ENCODE data around the gene PRDM16. TPM values are rescaled to one million over a fixed set of nuclear protein-coding genes. Genes with fewer than 3 reads are reported as not detected.

The PRDM16 gene
- total and polyA plus RNA-seq, 2 of the 13 experiments (the other 11 are each of a cell fraction or from before 2014, with no cell fraction given): 0.15 to 0.81 TPM

- TF ChIP-seq SMARCC2 (IDR thresholded peaks at IDR 0.05) (no peak), SCMH1 (CRISPR knock-in tag; IDR thresholded peaks at IDR 0.05; ENCODE audit: borderline replicate concordance) (no peak), NFIC (IDR thresholded peaks at IDR 0.05; ENCODE audit: low read length) (no peak), FLYWCH1 (CRISPR knock-in tag; IDR thresholded peaks at IDR 0.05) (no peak), HNRNPUL1 (IDR thresholded peaks at IDR 0.05; ENCODE audit: low read depth, low read length) (no peak), CREB1 (IDR thresholded peaks at IDR 0.05) (no peak), CREB1 (CRISPR knock-in tag; IDR thresholded peaks at IDR 0.05) (no peak), ISX (CRISPR knock-in tag; conservative IDR thresholded peaks at IDR 0.05) (no peak), REXO4 (CRISPR knock-in tag; IDR thresholded peaks at IDR 0.05; ENCODE audit: borderline replicate concordance) (no peak), HDAC1 (CRISPR knock-in tag; IDR thresholded peaks at IDR 0.05) (no peak; the same call in 1 of the 2 replicates), TEAD3 (CRISPR knock-in tag; optimal IDR thresholded peaks at IDR 0.05; ENCODE audit: borderline replicate concordance) (peak; percentile 94), ZNF598 (CRISPR knock-in tag; IDR thresholded peaks at IDR 0.05; ENCODE audit: borderline replicate concordance) (no peak), ZFP37 (CRISPR knock-in tag; IDR thresholded peaks at IDR 0.05; ENCODE audit: borderline replicate concordance) (no peak), TMF1 (CRISPR knock-in tag; IDR thresholded peaks at IDR 0.05; ENCODE audit: low read depth) (peak; percentile 56; the same call in 1 of the 2 replicates), MAFK (conservative IDR thresholded peaks at IDR 0.05 in 1 of 2, IDR thresholded peaks at IDR 0.05 in 1 of 2; ENCODE audit: low read length in 2 of 2) (no peak), SOX6 (IDR thresholded peaks at IDR 0.05) (no peak), SOX6 (CRISPR knock-in tag; IDR thresholded peaks at IDR 0.05) (peak; percentile 74), ZNF678 (CRISPR knock-in tag; IDR thresholded peaks at IDR 0.05) (no peak), ZNF775 (CRISPR knock-in tag; IDR thresholded peaks at IDR 0.05; ENCODE audit: borderline replicate concordance) (no peak), ZBTB20 (CRISPR knock-in tag; IDR thresholded peaks at IDR 0.05; ENCODE audit: borderline replicate concordance, low read depth) (no peak), POLR2AphosphoS2 (IDR thresholded peaks at IDR 0.05; ENCODE audit: low read depth, low read length) (no peak), ZNF674 (CRISPR knock-in tag; IDR thresholded peaks at IDR 0.05; ENCODE audit: low read depth) (no peak), PAX8 (CRISPR knock-in tag; IDR thresholded peaks at IDR 0.05; ENCODE audit: borderline replicate concordance) (0 out of 2 replicates have a peak, but pooled peaks have one; percentile 31), U2AF2 (IDR thresholded peaks at IDR 0.05; ENCODE audit: low read depth, low read length) (no peak), HDAC2 (CRISPR knock-in tag; IDR thresholded peaks at IDR 0.05) (peak; percentile 60; the same call in 1 of the 2 replicates)
- TF ChIP-seq, protein P1, sequence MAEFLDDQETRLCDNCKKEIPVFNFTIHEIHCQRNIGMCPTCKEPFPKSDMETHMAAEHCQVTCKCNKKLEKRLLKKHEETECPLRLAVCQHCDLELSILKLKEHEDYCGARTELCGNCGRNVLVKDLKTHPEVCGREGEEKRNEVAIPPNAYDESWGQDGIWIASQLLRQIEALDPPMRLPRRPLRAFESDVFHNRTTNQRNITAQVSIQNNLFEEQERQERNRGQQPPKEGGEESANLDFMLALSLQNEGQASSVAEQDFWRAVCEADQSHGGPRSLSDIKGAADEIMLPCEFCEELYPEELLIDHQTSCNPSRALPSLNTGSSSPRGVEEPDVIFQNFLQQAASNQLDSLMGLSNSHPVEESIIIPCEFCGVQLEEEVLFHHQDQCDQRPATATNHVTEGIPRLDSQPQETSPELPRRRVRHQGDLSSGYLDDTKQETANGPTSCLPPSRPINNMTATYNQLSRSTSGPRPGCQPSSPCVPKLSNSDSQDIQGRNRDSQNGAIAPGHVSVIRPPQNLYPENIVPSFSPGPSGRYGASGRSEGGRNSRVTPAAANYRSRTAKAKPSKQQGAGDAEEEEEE (CRISPR knock-in tag; IDR thresholded peaks at IDR 0.05; ENCODE audit: borderline replicate concordance): no peak
- TF ChIP-seq, protein P2, sequence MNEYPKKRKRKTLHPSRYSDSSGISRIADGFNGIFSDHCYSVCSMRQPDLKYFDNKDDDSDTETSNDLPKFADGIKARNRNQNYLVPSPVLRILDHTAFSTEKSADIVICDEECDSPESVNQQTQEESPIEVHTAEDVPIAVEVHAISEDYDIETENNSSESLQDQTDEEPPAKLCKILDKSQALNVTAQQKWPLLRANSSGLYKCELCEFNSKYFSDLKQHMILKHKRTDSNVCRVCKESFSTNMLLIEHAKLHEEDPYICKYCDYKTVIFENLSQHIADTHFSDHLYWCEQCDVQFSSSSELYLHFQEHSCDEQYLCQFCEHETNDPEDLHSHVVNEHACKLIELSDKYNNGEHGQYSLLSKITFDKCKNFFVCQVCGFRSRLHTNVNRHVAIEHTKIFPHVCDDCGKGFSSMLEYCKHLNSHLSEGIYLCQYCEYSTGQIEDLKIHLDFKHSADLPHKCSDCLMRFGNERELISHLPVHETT (CRISPR knock-in tag; conservative IDR thresholded peaks at IDR 0.05): no peak
- TF ChIP-seq, protein P3, sequence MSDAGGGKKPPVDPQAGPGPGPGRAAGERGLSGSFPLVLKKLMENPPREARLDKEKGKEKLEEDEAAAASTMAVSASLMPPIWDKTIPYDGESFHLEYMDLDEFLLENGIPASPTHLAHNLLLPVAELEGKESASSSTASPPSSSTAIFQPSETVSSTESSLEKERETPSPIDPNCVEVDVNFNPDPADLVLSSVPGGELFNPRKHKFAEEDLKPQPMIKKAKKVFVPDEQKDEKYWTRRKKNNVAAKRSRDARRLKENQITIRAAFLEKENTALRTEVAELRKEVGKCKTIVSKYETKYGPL (CRISPR knock-in tag; IDR thresholded peaks at IDR 0.05): no peak
- TF ChIP-seq, protein P4, sequence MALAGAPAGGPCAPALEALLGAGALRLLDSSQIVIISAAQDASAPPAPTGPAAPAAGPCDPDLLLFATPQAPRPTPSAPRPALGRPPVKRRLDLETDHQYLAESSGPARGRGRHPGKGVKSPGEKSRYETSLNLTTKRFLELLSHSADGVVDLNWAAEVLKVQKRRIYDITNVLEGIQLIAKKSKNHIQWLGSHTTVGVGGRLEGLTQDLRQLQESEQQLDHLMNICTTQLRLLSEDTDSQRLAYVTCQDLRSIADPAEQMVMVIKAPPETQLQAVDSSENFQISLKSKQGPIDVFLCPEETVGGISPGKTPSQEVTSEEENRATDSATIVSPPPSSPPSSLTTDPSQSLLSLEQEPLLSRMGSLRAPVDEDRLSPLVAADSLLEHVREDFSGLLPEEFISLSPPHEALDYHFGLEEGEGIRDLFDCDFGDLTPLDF (CRISPR knock-in tag; IDR thresholded peaks at IDR 0.05): no peak
Measured at GRCh38 chr1:3197781-3198316, 128.8 kb downstream of the PRDM16 start (continued).
